ENCODE measurements around the gene ZNF776.
"Not testable (repeated sequence)": the region's sequence is repeated elsewhere in the genome, so short reads cannot be mapped to it uniquely, and the experiment has no call there.

The ZNF776 gene

DNA sequence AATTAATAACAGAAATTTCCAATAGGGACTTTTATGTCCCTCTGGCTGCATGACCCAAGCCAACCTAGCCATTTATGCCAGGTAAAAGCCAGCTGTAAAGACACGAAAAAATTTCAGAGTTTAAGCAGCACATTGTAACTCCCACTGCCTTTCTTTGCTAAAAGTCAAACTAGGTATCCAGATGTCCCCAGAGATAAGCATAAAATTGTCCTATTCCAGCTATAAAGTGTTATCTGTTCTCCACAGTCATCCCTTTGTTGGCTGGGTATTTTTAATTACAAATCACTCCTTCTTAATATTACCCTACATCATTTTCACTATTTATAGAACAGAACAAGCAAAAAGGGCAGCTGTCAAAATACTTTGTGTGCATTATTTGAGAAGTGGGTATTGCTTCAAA, 34.4 kb upstream of the ZNF776 start:
- CTCF ChIA-PET = interaction anchor here (0.5 kb wide), 1 partner anchor 62 kb away, joined by 5 read pairs; no protein-coding TSS in a partner anchor
- POLR2A ChIA-PET (ENCODE audit: low non-redundant PET) = no interaction called here
- TF ChIP-seq, protein P1, sequence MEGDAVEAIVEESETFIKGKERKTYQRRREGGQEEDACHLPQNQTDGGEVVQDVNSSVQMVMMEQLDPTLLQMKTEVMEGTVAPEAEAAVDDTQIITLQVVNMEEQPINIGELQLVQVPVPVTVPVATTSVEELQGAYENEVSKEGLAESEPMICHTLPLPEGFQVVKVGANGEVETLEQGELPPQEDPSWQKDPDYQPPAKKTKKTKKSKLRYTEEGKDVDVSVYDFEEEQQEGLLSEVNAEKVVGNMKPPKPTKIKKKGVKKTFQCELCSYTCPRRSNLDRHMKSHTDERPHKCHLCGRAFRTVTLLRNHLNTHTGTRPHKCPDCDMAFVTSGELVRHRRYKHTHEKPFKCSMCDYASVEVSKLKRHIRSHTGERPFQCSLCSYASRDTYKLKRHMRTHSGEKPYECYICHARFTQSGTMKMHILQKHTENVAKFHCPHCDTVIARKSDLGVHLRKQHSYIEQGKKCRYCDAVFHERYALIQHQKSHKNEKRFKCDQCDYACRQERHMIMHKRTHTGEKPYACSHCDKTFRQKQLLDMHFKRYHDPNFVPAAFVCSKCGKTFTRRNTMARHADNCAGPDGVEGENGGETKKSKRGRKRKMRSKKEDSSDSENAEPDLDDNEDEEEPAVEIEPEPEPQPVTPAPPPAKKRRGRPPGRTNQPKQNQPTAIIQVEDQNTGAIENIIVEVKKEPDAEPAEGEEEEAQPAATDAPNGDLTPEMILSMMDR (conservative IDR thresholded peaks at IDR 0.05; ENCODE audit: low read depth) = no peak

GRCh38 chr19:57719424-57719823, 27.2 kb upstream of the ZNF776 start:
- H3K27ac ChIP-seq = no peak overlapping the region
- TF ChIP-seq, protein P1 (conservative IDR thresholded peaks at IDR 0.05; ENCODE audit: low read depth) = no peak
- CTCF ChIA-PET = no interaction called here
- POLR2A ChIA-PET (ENCODE audit: low non-redundant PET) = no interaction called here
- DNase-seq (ENCODE audit: low spot score) = no peak

More for the DNA sequence above, 34.4 kb upstream of the ZNF776 start:
- no peak for DNase-seq (ENCODE audit: low spot score)
- H3K27ac ChIP-seq = no peak overlapping the region

GRCh38 chr19:57719901-57720519, 26.6 kb upstream of the ZNF776 start:
- ChIA-PET POLR2A (ENCODE audit: low non-redundant PET) (no interaction called here), CTCF (no interaction called here)
- no peak overlapping the region for H3K27ac ChIP-seq
- DNase-seq (ENCODE audit: low spot score) = no peak
- TF ChIP-seq, protein P1 (conservative IDR thresholded peaks at IDR 0.05; ENCODE audit: low read depth) = no peak

DNA sequence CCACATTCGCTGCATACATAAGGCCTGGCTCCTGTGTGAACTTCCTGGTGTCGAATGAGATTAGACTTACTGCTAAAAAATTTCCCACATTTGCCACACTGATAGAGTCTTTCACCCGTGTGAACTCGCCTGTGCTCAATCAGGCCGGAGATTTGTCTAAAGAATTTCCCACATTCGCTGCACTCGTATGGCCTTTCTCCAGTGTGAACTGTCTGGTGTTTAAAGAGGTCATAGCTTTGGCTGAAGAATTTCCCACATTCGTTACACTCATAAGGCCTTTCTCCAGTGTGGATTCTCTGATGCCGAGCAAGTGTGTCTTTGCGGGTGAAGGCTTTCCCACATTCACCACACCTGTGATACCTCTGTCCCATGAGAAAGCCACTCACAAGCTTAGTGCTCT, 25.7 kb upstream of the ZNF776 start:
- no peak for DNase-seq (ENCODE audit: low spot score)
- CTCF ChIA-PET = no interaction called here
- TF ChIP-seq, protein P1 (conservative IDR thresholded peaks at IDR 0.05; ENCODE audit: low read depth) = no peak
- no peak overlapping the region for H3K27ac ChIP-seq
- POLR2A ChIA-PET (ENCODE audit: low non-redundant PET) = no interaction called here

DNA sequence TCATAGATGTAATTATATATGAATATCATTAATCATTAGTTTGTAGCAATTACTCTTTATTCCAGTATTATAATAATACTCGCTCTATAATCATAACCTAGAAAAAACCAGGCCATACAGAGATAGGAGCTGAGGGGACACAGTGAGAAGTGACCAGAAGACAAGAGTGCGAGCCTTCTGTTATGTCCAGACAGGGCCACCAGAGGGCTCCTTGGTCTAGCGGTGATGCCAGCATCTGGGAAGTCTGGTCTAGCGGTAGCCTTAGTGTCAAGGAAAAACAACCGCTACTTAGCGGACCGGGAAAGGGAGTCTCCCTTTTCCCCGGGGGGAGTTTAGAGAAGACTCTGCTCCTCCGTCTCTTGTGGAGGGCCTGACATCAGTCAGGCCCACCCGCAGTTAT, 8.3 kb upstream of the ZNF776 start:
- H3K27ac ChIP-seq; DNase-seq (ENCODE audit: low spot score); POLR2A ChIA-PET (ENCODE audit: low non-redundant PET): not testable (repeated sequence)
- CTCF ChIA-PET = interaction anchor here (0.9 kb wide), 1 partner anchor 8 kb away, joined by 3 read pairs; the partner anchor contains the start of gene ZNF776
- TF ChIP-seq, protein P1 (conservative IDR thresholded peaks at IDR 0.05; ENCODE audit: low read depth) = peak; percentile 17; the same call in 1 of the 2 replicates

DNA sequence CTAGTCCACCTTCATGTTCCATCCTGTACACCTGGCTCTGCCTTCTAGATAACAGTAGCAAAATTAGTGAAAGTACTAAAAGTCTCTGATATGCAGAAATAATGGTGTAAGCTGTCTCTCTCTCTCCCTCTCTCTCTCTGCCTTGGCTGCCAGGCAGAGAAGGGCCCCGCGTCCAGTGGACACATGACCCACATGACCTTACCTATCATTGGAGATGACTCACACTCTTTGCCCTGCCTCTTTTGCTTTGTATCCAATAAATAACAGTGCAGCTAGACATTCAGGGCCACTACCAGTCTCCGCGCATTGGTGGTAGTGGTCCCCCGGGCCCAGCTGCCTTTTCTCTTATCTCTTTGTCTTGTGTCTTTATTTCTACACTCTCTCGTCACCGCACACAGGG, 7.8 kb upstream of the ZNF776 start:
- POLR2A ChIA-PET (ENCODE audit: low non-redundant PET); H3K27ac ChIP-seq; DNase-seq (ENCODE audit: low spot score): not testable (repeated sequence)
- CTCF ChIA-PET = interaction anchor here (0.7 kb wide), 1 partner anchor 9 kb away, joined by 3 read pairs; no protein-coding TSS in a partner anchor

DNA sequence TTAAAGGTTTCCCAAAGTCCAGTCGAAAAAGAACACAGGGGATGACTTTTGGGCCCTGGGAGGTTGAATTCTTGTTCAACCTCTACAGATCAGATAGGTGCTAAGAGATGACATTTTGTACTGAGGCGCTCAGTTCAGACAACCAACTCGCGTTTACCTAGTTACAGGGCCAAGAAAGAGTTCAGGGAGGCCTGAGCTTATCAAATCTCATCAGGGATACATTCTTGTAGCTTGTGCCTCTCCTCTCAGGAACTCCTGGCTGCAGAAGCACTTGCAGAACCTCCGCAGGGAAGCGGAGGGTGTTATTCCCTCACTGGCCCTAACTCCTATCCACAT, 825 bp downstream of the ZNF776 start:
- H3K27ac ChIP-seq = peak overlapping the region; percentile 80
- POLR2A ChIA-PET (ENCODE audit: low non-redundant PET) = no interaction called here
- DNase-seq (ENCODE audit: low spot score) = no peak
- CTCF ChIA-PET = interaction anchor here (0.5 to 0.7 kb wide), 3 partner anchors 9 to 1131 kb away, joined by 3 read pairs; no protein-coding TSS in a partner anchor
- TF ChIP-seq, protein P1 (conservative IDR thresholded peaks at IDR 0.05; ENCODE audit: low read depth) = no peak
